ENCODE measurements around the gene CSH2. TPM values are rescaled to one million over a fixed set of nuclear protein-coding genes. Genes with fewer than 3 reads are reported as not detected.

CSH2 gene
- total and polyA plus RNA-seq, 2 experiments from 2014 or later = not detected

- no peak overlapping the region for H3K27ac ChIP-seq
- TF ChIP-seq CTCF (IDR thresholded peaks at IDR 0.05; ENCODE audit: low read depth, low read length) = no peak
- H3K4me3 ChIP-seq = no peak overlapping the region
- no peaks in the 10 kb centered on the region for H3K9me3 ChIP-seq (ENCODE audit: low read depth)
- H3K27me3 ChIP-seq = peaks cover 7% of the 10 kb centered on the region
- DNase-seq (ENCODE audit: low read depth in 1 of 2, low spot score in 1 of 2) = no peak
- no peaks in the 10 kb centered on the region for H3K4me1 ChIP-seq (ENCODE audit: low read depth)
- no peaks in the 10 kb centered on the region for H3K36me3 ChIP-seq
Observed at GRCh38 chr17:63854709-63855108, 18.8 kb downstream of the CSH2 start.

GRCh38 chr17:63853260-63853659 lies 20.2 kb downstream of the CSH2 start:
- Histone ChIP-seq H3K27ac (no peak overlapping the region), H3K9me3 (ENCODE audit: low read depth) (no peaks in the 10 kb centered on the region), H3K36me3 (no peaks in the 10 kb centered on the region), H3K4me3 (no peak overlapping the region), H3K4me1 (ENCODE audit: low read depth) (no peaks in the 10 kb centered on the region), H3K27me3 (no peaks in the 10 kb centered on the region)
- no peak for DNase-seq (ENCODE audit: low read depth in 1 of 2, low spot score in 1 of 2)
- TF ChIP-seq CTCF (IDR thresholded peaks at IDR 0.05; ENCODE audit: low read depth, low read length) = no peak

- no peak overlapping the region for H3K27ac ChIP-seq
- H3K4me1 ChIP-seq (ENCODE audit: low read depth) = no peaks in the 10 kb centered on the region
- no peaks in the 10 kb centered on the region for H3K9me3 ChIP-seq (ENCODE audit: low read depth)
- DNase-seq (ENCODE audit: low read depth in 1 of 2, low spot score in 1 of 2) = no peak
- H3K4me3 ChIP-seq = no peak overlapping the region
- H3K36me3 ChIP-seq = no peaks in the 10 kb centered on the region
- peaks cover 11% of the 10 kb centered on the region for H3K27me3 ChIP-seq
- no peak for TF ChIP-seq CTCF (IDR thresholded peaks at IDR 0.05; ENCODE audit: low read depth, low read length)
Observed at GRCh38 chr17:63850401-63850800, 23.1 kb downstream of the CSH2 start.

GRCh38 chr17:63848834-63849689 lies 24.4 kb downstream of the CSH2 start:
- Histone ChIP-seq H3K27ac (no peak overlapping the region), H3K36me3 (no peaks in the 10 kb centered on the region), H3K9me3 (ENCODE audit: low read depth) (no peaks in the 10 kb centered on the region), H3K4me3 (no peak overlapping the region), H3K4me1 (ENCODE audit: low read depth) (no peaks in the 10 kb centered on the region), H3K27me3 (peaks cover 11% of the 10 kb centered on the region)
- peak; percentile 83 to 95 for DNase-seq (ENCODE audit: low read depth in 1 of 2, low spot score in 1 of 2)
- TF ChIP-seq CTCF (IDR thresholded peaks at IDR 0.05; ENCODE audit: low read depth, low read length) = peak; percentile 71

GRCh38 chr17:63847525-63848249 lies 25.8 kb downstream of the CSH2 start:
- H3K36me3 ChIP-seq = no peaks in the 10 kb centered on the region
- TF ChIP-seq CTCF (IDR thresholded peaks at IDR 0.05; ENCODE audit: low read depth, low read length) = no peak
- no peaks in the 10 kb centered on the region for H3K9me3 ChIP-seq (ENCODE audit: low read depth)
- DNase-seq (ENCODE audit: low read depth in 1 of 2, low spot score in 1 of 2) = no peak
- peaks cover 11% of the 10 kb centered on the region for H3K27me3 ChIP-seq
- no peak overlapping the region for H3K27ac ChIP-seq
- no peak overlapping the region for H3K4me3 ChIP-seq
- H3K4me1 ChIP-seq (ENCODE audit: low read depth) = no peaks in the 10 kb centered on the region
